GM21786 (cell line): ENCODE data around the gene IFT88.
A peak's percentile ranks its signal among the peaks of the same experiment; 100 is the strongest.

ENCODE experiments used
- ATAC-seq: cut with Tn5 transposase; IDR thresholded peaks from one replicate; pipeline ENCODE4 v1.9.1; 2021; ENCODE audit not compliant: unreplicated experiment

The IFT88 gene

GRCh38 chr13:20566898-20567874 is at the start of gene IFT88:
Gene IFT88, plus strand, starts transcription at chr13:20567157. Its CDS starts 7,229 bp downstream, at chr13:20574386.
- peak; percentile 91 for ATAC-seq

GRCh38 chr13:20518660-20519100 is 48.3 kb upstream of the IFT88 start:
- no peak for ATAC-seq

GRCh38 chr13:20519875-20520274 is 47.1 kb upstream of the IFT88 start:
- ATAC-seq, result no peak

GRCh38 chr13:20521364-20522115 is 45.4 kb upstream of the IFT88 start:
- no peak for ATAC-seq

- ATAC-seq, result peak; percentile 17
Observed at GRCh38 chr13:20525144-20525600, 41.8 kb upstream of the IFT88 start.

- ATAC-seq, result peak; percentile 73
Observed at GRCh38 chr13:20525601-20526544, 41.1 kb upstream of the IFT88 start, which contains the start of gene CRYL1. Gene CRYL1, minus strand, starts transcription at chr13:20525857. Its CDS starts 63 bp downstream, at chr13:20525794.

GRCh38 chr13:20526664-20527063 is 40.3 kb upstream of the IFT88 start:
- ATAC-seq, result no peak

- ATAC-seq, result no peak
Observed at GRCh38 chr13:20528452-20528851, 38.5 kb upstream of the IFT88 start.

GRCh38 chr13:20534038-20534608 is 32.8 kb upstream of the IFT88 start:
- ATAC-seq, result no peak

GRCh38 chr13:20536992-20537391 is 30.0 kb upstream of the IFT88 start:
- ATAC-seq, result no peak

GRCh38 chr13:20544201-20544923 is 22.6 kb upstream of the IFT88 start:
- no peak for ATAC-seq

- ATAC-seq, result no peak
Observed at GRCh38 chr13:20546556-20546955, 20.4 kb upstream of the IFT88 start.

- no peak for ATAC-seq
Observed at GRCh38 chr13:20547479-20547908, 19.5 kb upstream of the IFT88 start.

- ATAC-seq, result no peak
Observed at GRCh38 chr13:20550799-20551198, 16.2 kb upstream of the IFT88 start.

GRCh38 chr13:20553311-20553710 is 13.6 kb upstream of the IFT88 start:
- ATAC-seq, result no peak

GRCh38 chr13:20558982-20559381 is 8.0 kb upstream of the IFT88 start:
- ATAC-seq, result no peak

GRCh38 chr13:20559659-20560356 is 7.1 kb upstream of the IFT88 start:
- ATAC-seq, result no peak

- ATAC-seq, result no peak
Observed at GRCh38 chr13:20561741-20562140, 5.2 kb upstream of the IFT88 start.
